Fibroblast of pulmonary artery (primary cell): ENCODE data around the gene IGF1R.
A peak's percentile ranks its signal among the peaks of the same experiment; 100 is the strongest.

ENCODE experiments used
- DNase-seq: peaks from one replicate; pipeline ENCODE4 v3.0.0-alpha.2; 2010; ENCODE audit warnings: low read depth
- H3K4me3 ChIP-seq: replicated peaks from 2 replicates; pipeline ENCODE4 v1.5.1; 2011; ENCODE audit warnings: low read depth, mild to moderate bottlenecking, control low read depth, low read length, moderate library complexity
- CTCF ChIP-seq: IDR thresholded peaks from 2 replicates; pipeline ENCODE4 v1.5.1; 2011; ENCODE audit warnings: mild to moderate bottlenecking, control low read depth, low read length, inconsistent platforms; ENCODE audit errors: missing control alignments

IGF1R gene

DNA sequence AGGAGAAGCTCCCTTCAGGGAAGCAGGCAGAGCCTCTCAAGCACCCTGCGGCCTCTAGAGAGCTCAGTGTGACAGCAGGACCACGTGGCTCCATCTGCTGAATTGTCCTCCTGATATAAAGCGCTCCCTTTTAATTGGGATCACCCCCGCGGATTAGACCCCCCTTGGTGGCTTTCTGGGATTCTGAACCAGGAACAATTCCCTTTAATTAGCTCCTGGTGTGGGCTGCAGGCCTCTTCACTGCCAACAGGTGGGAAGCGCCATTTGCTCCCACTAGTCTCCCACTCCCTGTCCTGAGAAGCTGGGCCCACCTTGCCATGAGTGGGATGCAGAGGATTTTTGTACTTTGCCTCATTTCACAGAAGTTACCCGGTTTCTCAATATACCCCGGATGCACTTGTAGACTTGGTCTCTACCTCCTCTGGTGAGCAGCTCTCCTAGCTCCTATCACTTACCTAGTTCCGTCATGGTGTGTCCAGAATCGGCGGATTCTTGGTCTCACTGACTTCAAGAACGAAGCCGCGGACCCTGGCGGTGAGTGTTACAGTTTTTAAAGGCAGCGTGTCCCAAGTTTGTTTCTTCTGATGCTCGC is 358.7 kb downstream of the IGF1R start:
- H3K4me3 ChIP-seq = no peak overlapping the region
- no peak for TF ChIP-seq CTCF
- no peak for DNase-seq

DNA sequence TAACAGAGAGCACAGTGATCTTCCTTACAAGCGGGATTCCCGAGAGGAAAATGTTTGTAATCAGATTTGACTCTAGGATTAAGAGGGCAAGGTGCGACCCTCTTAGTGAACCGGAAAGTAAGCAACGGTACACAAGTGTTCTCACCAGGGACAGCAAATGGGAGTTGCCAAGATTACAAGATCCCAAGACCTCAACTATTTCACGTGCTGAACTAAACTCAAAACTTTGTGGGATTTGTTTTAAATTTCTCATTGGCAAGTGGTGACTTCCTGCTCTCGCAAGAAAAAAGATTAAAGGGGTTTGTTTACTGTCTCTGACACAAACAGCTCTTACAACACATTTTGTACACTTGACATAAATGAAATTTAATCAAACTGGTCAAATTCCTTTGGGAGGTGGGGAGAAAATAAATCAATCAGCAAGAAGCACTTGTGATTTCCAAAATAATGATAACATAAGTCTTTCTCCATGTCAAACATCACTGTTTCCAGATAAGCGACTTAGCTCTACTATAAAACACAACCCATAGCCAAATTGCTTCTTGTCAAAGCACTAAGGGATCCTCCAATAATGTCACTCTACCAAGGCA is 361.5 kb downstream of the IGF1R start:
- TF ChIP-seq CTCF = no peak
- peak; percentile 10 for DNase-seq
- no peak overlapping the region for H3K4me3 ChIP-seq

GRCh38 chr15:99010768-99011167 is 362.4 kb downstream of the IGF1R start:
- no peak for TF ChIP-seq CTCF
- peak; percentile 14 for DNase-seq
- H3K4me3 ChIP-seq = no peak overlapping the region
